ENCODE data around the gene SELENOS.

DNA sequence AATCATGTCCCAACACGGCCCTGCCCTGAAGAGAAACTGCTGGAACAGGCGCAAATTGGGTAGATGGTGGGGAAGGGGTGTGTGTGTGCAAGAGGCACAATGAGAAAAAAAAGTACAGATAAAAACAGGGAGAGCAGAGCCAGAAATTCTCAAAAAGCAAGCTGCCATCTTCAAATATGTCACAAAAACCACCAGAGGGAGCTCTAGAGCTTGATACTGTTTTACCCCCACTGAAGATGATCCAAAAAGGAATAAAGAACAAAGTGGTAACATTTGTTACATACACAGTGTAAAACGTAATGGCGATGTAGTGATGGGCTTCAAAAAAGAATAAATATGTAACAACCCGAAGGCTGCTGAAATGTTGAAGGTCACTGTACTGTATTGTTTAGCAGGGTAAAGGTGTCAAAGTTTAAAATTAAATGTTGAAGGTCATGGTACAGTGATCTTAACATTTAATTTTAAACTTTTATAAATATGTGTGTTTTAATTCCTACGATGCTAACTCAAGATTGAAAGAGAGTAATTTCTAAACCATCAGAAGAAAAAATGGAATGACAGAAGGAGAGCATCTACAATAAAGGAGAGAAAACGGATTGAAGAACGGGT lies 11.7 kb upstream of the SELENOS start:
- TF ChIP-seq, protein P1, sequence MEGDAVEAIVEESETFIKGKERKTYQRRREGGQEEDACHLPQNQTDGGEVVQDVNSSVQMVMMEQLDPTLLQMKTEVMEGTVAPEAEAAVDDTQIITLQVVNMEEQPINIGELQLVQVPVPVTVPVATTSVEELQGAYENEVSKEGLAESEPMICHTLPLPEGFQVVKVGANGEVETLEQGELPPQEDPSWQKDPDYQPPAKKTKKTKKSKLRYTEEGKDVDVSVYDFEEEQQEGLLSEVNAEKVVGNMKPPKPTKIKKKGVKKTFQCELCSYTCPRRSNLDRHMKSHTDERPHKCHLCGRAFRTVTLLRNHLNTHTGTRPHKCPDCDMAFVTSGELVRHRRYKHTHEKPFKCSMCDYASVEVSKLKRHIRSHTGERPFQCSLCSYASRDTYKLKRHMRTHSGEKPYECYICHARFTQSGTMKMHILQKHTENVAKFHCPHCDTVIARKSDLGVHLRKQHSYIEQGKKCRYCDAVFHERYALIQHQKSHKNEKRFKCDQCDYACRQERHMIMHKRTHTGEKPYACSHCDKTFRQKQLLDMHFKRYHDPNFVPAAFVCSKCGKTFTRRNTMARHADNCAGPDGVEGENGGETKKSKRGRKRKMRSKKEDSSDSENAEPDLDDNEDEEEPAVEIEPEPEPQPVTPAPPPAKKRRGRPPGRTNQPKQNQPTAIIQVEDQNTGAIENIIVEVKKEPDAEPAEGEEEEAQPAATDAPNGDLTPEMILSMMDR (IDR thresholded peaks at IDR 0.05; ENCODE audit: poor library complexity), result peak; percentile 57
- TF ChIP-seq EZH2phosphoT487 (IDR thresholded peaks at IDR 0.05; ENCODE audit: low read depth, severe bottlenecking, unreplicated experiment), result no peak

Data from hepatocyte (in vitro differentiated cells).